Prostate gland (tissue), 2 donors: ENCODE results near the gene POLR1B.

Experiments
- CTCF ChIP-seq, 4 experiments: fragments of 200-600 bp in 2 of 4; fragments of 450-650 bp in 2 of 4; sonication (generic) in 2 of 4; IDR thresholded peaks; 1 replicate in 3 of 4; 2 replicates in 1 of 4; pipeline ENCODE4 v1.5.1; 2016 to 2019; ENCODE audit warnings: antibody characterized with exemption in 4 of 4, mild to moderate bottlenecking in 2 of 4, moderate library complexity in 2 of 4
- POLR2A ChIP-seq: fragments of 450-650 bp; IDR thresholded peaks from one replicate; pipeline ENCODE4 v1.6.1; 2016; ENCODE audit warnings: antibody characterized with exemption, mild to moderate bottlenecking

GRCh38 chr2:112593736-112594135 is 51.5 kb downstream of the POLR1B start:
- TF ChIP-seq POLR2A = no peak
- TF ChIP-seq CTCF (IDR thresholded peaks at IDR 0.05) = no peak
